ENCODE results near the gene CCDC106.

- TF ChIP-seq EZH2 (IDR thresholded peaks at IDR 0.05), result no peak
- no peak for TF ChIP-seq POLR2AphosphoS5 (IDR thresholded peaks at IDR 0.05; ENCODE audit: borderline replicate concordance, low read depth, low read length)
- TF ChIP-seq FOXP2 (optimal IDR thresholded peaks at IDR 0.05; ENCODE audit: control extremely low read depth, extremely low read length, insufficient read depth), result no peak
Measured at GRCh38 chr19:55640043-55640576, 7.9 kb upstream of the CCDC106 start.
